GM23338 (cell line): ENCODE data around the gene TSPAN4. TPM values are rescaled to one million over a fixed set of nuclear protein-coding genes. Genes with fewer than 3 reads are reported as not detected.

Source experiments
- ATAC-seq: fragments of 200-7000 bp; cut with Tn5 transposase; 3 replicates; pipeline ENCODE4 v1.9.1; 2020
- DNase-seq: peaks from one replicate; pipeline ENCODE4 v3.0.0-alpha.2; 2015; ENCODE audit warnings: low spot score
- H2AFZ ChIP-seq: fragments of 200-600 bp; sonication (generic); 2 replicates; pipeline ENCODE4 v1.8.0; 2016; ENCODE audit warnings: antibody characterized with exemption, mild to moderate bottlenecking, moderate library complexity
- H3F3A ChIP-seq: fragments of 200-600 bp; sonication (generic); replicated peaks from 2 replicates; pipeline ENCODE4 v1.8.0; 2017; ENCODE audit warnings: antibody characterized with exemption, mixed run types, low read depth
- H3K27ac ChIP-seq: fragments of 200-600 bp; sonication (generic); 2 replicates; pipeline ENCODE4 v1.6.1; 2016; ENCODE audit warnings: low read depth
- H3K27me3 ChIP-seq: fragments of 200-600 bp; sonication (generic); 2 replicates; pipeline ENCODE4 v1.8.0; 2016; ENCODE audit warnings: mild to moderate bottlenecking, mixed run types, moderate library complexity; ENCODE audit not compliant: insufficient read depth
- H3K36me3 ChIP-seq: fragments of 200-600 bp; sonication (generic); 2 replicates; pipeline ENCODE4 v1.8.0; 2016; ENCODE audit warnings: mild to moderate bottlenecking; ENCODE audit not compliant: insufficient read depth
- H3K4me1 ChIP-seq: fragments of 200-600 bp; sonication (generic); 2 replicates; pipeline ENCODE4 v1.8.0; 2016; ENCODE audit warnings: mild to moderate bottlenecking, moderate library complexity; ENCODE audit not compliant: insufficient read depth
- H3K4me2 ChIP-seq: fragments of 200-600 bp; sonication (generic); 2 replicates; pipeline ENCODE4 v1.7.1; 2017; ENCODE audit warnings: mixed run types
- H3K4me3 ChIP-seq: fragments of 200-600 bp; sonication (generic); 2 replicates; pipeline ENCODE4 v1.6.1; 2016; ENCODE audit warnings: mixed run types
- H3K79me2 ChIP-seq: fragments of 200-600 bp; sonication (generic); replicated peaks from 2 replicates; pipeline ENCODE4 v1.8.0; 2017; ENCODE audit warnings: mild to moderate bottlenecking; ENCODE audit not compliant: insufficient read depth
- H3K9me2 ChIP-seq: fragments of 200-600 bp; sonication (generic); 2 replicates; pipeline ENCODE4 v1.8.0; 2017; ENCODE audit not compliant: insufficient read depth
- H4K20me1 ChIP-seq: fragments of 200-600 bp; sonication (generic); replicated peaks from 2 replicates; pipeline ENCODE4 v1.8.0; 2017; ENCODE audit warnings: mild to moderate bottlenecking; ENCODE audit not compliant: insufficient read depth
- H3K27ac Mint-ChIP-seq: 2 replicates; pipeline ENCODE4 v1.8.0; 2020; ENCODE audit warnings: inconsistent platforms, mild to moderate bottlenecking, moderate library complexity, mixed read lengths
- H3K27me3 Mint-ChIP-seq: 3 replicates; pipeline ENCODE4 v1.8.0; 2022; ENCODE audit warnings: low read depth, mild to moderate bottlenecking, moderate library complexity, mixed read lengths, inconsistent platforms; ENCODE audit not compliant: insufficient read depth, poor library complexity
- H3K36me3 Mint-ChIP-seq: 3 replicates; pipeline ENCODE4 v1.8.0; 2021; ENCODE audit warnings: low read depth, mild to moderate bottlenecking, inconsistent platforms, moderate library complexity, mixed read lengths
- H3K4me1 Mint-ChIP-seq: 3 replicates; pipeline ENCODE4 v1.8.0; 2020; ENCODE audit warnings: mild to moderate bottlenecking, inconsistent platforms, mixed read lengths
- H3K4me3 Mint-ChIP-seq: 3 replicates; pipeline ENCODE4 v1.8.0; 2021; ENCODE audit warnings: moderate library complexity, mild to moderate bottlenecking, inconsistent platforms, mixed read lengths
- H3K9me3 Mint-ChIP-seq: 3 replicates; pipeline ENCODE4 v1.8.0; 2020; ENCODE audit warnings: moderate library complexity, mild to moderate bottlenecking, inconsistent platforms, mixed read lengths
- CREB1 ChIP-seq: fragments of 250-450 bp; sonication (Bioruptor Pico); IDR thresholded peaks from 2 replicates; pipeline ENCODE4 v1.5.0; 2020; ENCODE audit warnings: low read depth, mild to moderate bottlenecking, moderate library complexity
- CTCF ChIP-seq, 2 experiments: fragments of 200-600 bp in 1 of 2; sonication (generic) in 1 of 2; conservative IDR thresholded peaks; 2 replicates each; pipeline versions ENCODE4 v1.5.1 to v1.6.1; 2016 to 2017; ENCODE audit warnings: antibody characterized with exemption in 2 of 2, low read depth in 2 of 2, mild to moderate bottlenecking in 2 of 2, moderate library complexity in 1 of 2
- EZH2 ChIP-seq: fragments of 200-600 bp; sonication (generic); IDR thresholded peaks from one replicate; pipeline ENCODE4 v1.8.0; 2017; ENCODE audit warnings: antibody characterized with exemption, mild to moderate bottlenecking, low read depth; ENCODE audit not compliant: unreplicated experiment
- EZH2phosphoT487 ChIP-seq: fragments of 200-600 bp; sonication (generic); IDR thresholded peaks from one replicate; pipeline ENCODE4 v1.8.1; 2018; ENCODE audit warnings: antibody characterized with exemption; ENCODE audit not compliant: unreplicated experiment
- JUNB ChIP-seq: IDR thresholded peaks from one replicate; pipeline ENCODE4 v1.6.1; 2016; ENCODE audit warnings: antibody characterized with exemption; ENCODE audit not compliant: unreplicated experiment
- NANOG ChIP-seq: IDR thresholded peaks from 2 replicates; pipeline ENCODE4 v1.6.1; 2016; ENCODE audit warnings: antibody characterized with exemption, borderline replicate concordance
- POLR2AphosphoS5 ChIP-seq: IDR thresholded peaks from 2 replicates; pipeline ENCODE4 v1.6.1; 2016; ENCODE audit warnings: antibody characterized with exemption, low read depth
- STAT1 ChIP-seq: IDR thresholded peaks from one replicate; pipeline ENCODE4 v1.6.1; 2016; ENCODE audit warnings: antibody characterized with exemption; ENCODE audit not compliant: unreplicated experiment
- ZNF114 ChIP-seq: fragments of 250-450 bp; sonication (Bioruptor Pico); IDR thresholded peaks from 2 replicates; pipeline ENCODE4 v1.5.0; 2020; ENCODE audit warnings: mild to moderate bottlenecking, moderate library complexity
- ZNF331 ChIP-seq: fragments of 250-450 bp; sonication (Bioruptor Pico); IDR thresholded peaks from 2 replicates; pipeline ENCODE4 v1.5.0; 2020; ENCODE audit warnings: low read depth, mild to moderate bottlenecking, moderate library complexity
- ZNF462 ChIP-seq: fragments of 250-450 bp; sonication (Bioruptor Pico); IDR thresholded peaks from 2 replicates; pipeline ENCODE4 v1.5.0; 2020; ENCODE audit warnings: mild to moderate bottlenecking, moderate library complexity
- polyA plus RNA-seq: library from polyadenylated mRNA; unstranded; fragments of >200 nt; fragmentation: Nextera tagmentation; extraction: Ambion mirVana; gene quantifications from 2 replicates; pipeline ENCODE4 v1.2.1, GENCODE V29; 2016
- total RNA-seq: library from RNA; depleted of rRNA; stranded (reverse); fragments of >200 nt; shearing (Covaris generic); gene quantifications from 2 replicates; pipeline ENCODE4 v1.2.3, GENCODE V29; 2014
- TF ChIP-seq, protein P1 (sequence below): IDR thresholded peaks from one replicate; pipeline ENCODE4 v1.6.1; 2018; ENCODE audit warnings: antibody characterized with exemption; ENCODE audit not compliant: unreplicated experiment

Gene TSPAN4
- total and polyA plus RNA-seq, 2 experiments from 2014 or later = 76.8 to 150 TPM

GRCh38 chr11:871472-871871, 28.8 kb downstream of the TSPAN4 start:
- Histone ChIP-seq H4K20me1 (peaks cover 10% of the 10 kb centered on the region), H3K4me1 (no peaks in the 10 kb centered on the region; the same call in 1 of the 2 replicates), H2AFZ (no peak overlapping the region), H3K27me3 (no peaks in the 10 kb centered on the region), H3K4me2 (no peak overlapping the region), H3K79me2 (no peaks in the 10 kb centered on the region), H3K27ac (no peak overlapping the region), H3K4me3 (no peak overlapping the region), H3K36me3 (no peaks in the 10 kb centered on the region), H3K9me2 (no peaks in the 10 kb centered on the region), H3F3A (peaks cover 19% of the 10 kb centered on the region)
- peaks cover 18% of the 10 kb centered on the region for H3K36me3 Mint-ChIP-seq
- H3K4me1 Mint-ChIP-seq = peaks cover 4% of the 10 kb centered on the region
- H3K9me3 Mint-ChIP-seq = no peaks in the 10 kb centered on the region
- H3K4me3 Mint-ChIP-seq = no peak overlapping the region
- H3K27ac Mint-ChIP-seq = no peak overlapping the region
- no peak for DNase-seq
- no peak for ATAC-seq
- no peak for TF ChIP-seq POLR2AphosphoS5
- TF ChIP-seq ZNF462 (CRISPR knock-in tag) = no peak
- no peak for TF ChIP-seq EZH2
- H3K27me3 Mint-ChIP-seq = peaks cover 34% of the 10 kb centered on the region

- Histone ChIP-seq H4K20me1 (peaks cover 8% of the 10 kb centered on the region), H3F3A (peaks cover 15% of the 10 kb centered on the region), H3K27me3 (no peaks in the 10 kb centered on the region), H3K4me1 (no peaks in the 10 kb centered on the region), H3K36me3 (no peaks in the 10 kb centered on the region), H3K27ac (no peak overlapping the region), H3K4me3 (no peak overlapping the region), H3K4me2 (no peak overlapping the region), H2AFZ (no peak overlapping the region), H3K79me2 (no peaks in the 10 kb centered on the region), H3K9me2 (no peaks in the 10 kb centered on the region)
- Mint-ChIP-seq H3K36me3 (peaks cover 20% of the 10 kb centered on the region), H3K9me3 (no peaks in the 10 kb centered on the region), H3K27me3 (peaks cover 31% of the 10 kb centered on the region), H3K4me3 (no peak overlapping the region), H3K27ac (no peak overlapping the region), H3K4me1 (peaks cover 4% of the 10 kb centered on the region)
- DNase-seq (no peak), ATAC-seq (no peak)
- TF ChIP-seq EZH2phosphoT487 = no peak
- no peak for TF ChIP-seq POLR2AphosphoS5
- TF ChIP-seq EZH2 = no peak
- TF ChIP-seq JUNB = no peak
- no peak for TF ChIP-seq STAT1
- TF ChIP-seq ZNF331 (CRISPR knock-in tag) = no peak
- TF ChIP-seq ZNF114 (CRISPR knock-in tag) = no peak
- no peak for TF ChIP-seq CREB1 (CRISPR knock-in tag)
- TF ChIP-seq CTCF (conservative IDR thresholded peaks at IDR 0.05; ENCODE audit: low read depth in 2 of 2) = no peak
- TF ChIP-seq, protein P1, sequence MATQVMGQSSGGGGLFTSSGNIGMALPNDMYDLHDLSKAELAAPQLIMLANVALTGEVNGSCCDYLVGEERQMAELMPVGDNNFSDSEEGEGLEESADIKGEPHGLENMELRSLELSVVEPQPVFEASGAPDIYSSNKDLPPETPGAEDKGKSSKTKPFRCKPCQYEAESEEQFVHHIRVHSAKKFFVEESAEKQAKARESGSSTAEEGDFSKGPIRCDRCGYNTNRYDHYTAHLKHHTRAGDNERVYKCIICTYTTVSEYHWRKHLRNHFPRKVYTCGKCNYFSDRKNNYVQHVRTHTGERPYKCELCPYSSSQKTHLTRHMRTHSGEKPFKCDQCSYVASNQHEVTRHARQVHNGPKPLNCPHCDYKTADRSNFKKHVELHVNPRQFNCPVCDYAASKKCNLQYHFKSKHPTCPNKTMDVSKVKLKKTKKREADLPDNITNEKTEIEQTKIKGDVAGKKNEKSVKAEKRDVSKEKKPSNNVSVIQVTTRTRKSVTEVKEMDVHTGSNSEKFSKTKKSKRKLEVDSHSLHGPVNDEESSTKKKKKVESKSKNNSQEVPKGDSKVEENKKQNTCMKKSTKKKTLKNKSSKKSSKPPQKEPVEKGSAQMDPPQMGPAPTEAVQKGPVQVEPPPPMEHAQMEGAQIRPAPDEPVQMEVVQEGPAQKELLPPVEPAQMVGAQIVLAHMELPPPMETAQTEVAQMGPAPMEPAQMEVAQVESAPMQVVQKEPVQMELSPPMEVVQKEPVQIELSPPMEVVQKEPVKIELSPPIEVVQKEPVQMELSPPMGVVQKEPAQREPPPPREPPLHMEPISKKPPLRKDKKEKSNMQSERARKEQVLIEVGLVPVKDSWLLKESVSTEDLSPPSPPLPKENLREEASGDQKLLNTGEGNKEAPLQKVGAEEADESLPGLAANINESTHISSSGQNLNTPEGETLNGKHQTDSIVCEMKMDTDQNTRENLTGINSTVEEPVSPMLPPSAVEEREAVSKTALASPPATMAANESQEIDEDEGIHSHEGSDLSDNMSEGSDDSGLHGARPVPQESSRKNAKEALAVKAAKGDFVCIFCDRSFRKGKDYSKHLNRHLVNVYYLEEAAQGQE = no peak
- no peak for TF ChIP-seq NANOG
Observed at GRCh38 chr11:872799-873198, 30.1 kb downstream of the TSPAN4 start.
